Trophoblast cell (in vitro differentiated cells and primary cell): ENCODE data around the gene NFATC2.

Source experiments
- DNase-seq, 2 donors: peaks; one replicate each; pipeline ENCODE4 v3.0.0-alpha.2; 2016
- H2AFZ ChIP-seq: 2 replicates; pipeline ENCODE4 v1.6.1; 2013; ENCODE audit warnings: low read length, moderate library complexity, mild to moderate bottlenecking; ENCODE audit not compliant: insufficient read depth, poor library complexity
- H2AK5ac ChIP-seq: 2 replicates; pipeline ENCODE4 v1.6.1; 2013; ENCODE audit warnings: mild to moderate bottlenecking, low read length
- H2BK120ac ChIP-seq: 2 replicates; pipeline ENCODE4 v1.6.1; 2013; ENCODE audit warnings: low read length, mild to moderate bottlenecking, moderate library complexity; ENCODE audit not compliant: insufficient read depth, poor library complexity
- H2BK12ac ChIP-seq: 2 replicates; pipeline ENCODE4 v1.6.1; 2013; ENCODE audit warnings: mild to moderate bottlenecking, low read length, moderate library complexity
- H2BK5ac ChIP-seq: 2 replicates; pipeline ENCODE4 v1.6.1; 2013; ENCODE audit warnings: low read length, low read depth, moderate library complexity, mild to moderate bottlenecking; ENCODE audit not compliant: poor library complexity
- H3K14ac ChIP-seq: 2 replicates; pipeline ENCODE4 v1.6.1; 2013; ENCODE audit warnings: mild to moderate bottlenecking, low read length
- H3K18ac ChIP-seq: 2 replicates; pipeline ENCODE4 v1.6.1; 2013; ENCODE audit warnings: mild to moderate bottlenecking, low read length
- H3K23ac ChIP-seq: 2 replicates; pipeline ENCODE4 v1.6.1; 2013; ENCODE audit warnings: low read length
- H3K27ac ChIP-seq: 2 replicates; pipeline ENCODE4 v1.5.1; 2013; ENCODE audit warnings: low read depth, mild to moderate bottlenecking, inconsistent platforms, low read length, moderate library complexity
- H3K27me3 ChIP-seq: 2 replicates; pipeline ENCODE4 v1.6.1; 2013; ENCODE audit warnings: inconsistent platforms, mild to moderate bottlenecking, low read length, moderate library complexity; ENCODE audit not compliant: insufficient read depth
- H3K36me3 ChIP-seq, 2 experiments: 1 replicate in 1 of 2; 2 replicates in 1 of 2; pipeline ENCODE4 v1.6.1; 2013; ENCODE audit warnings: low read length in 2 of 2, mild to moderate bottlenecking in 2 of 2, moderate library complexity in 1 of 2; ENCODE audit not compliant: insufficient read depth in 2 of 2, control insufficient read depth in 1 of 2
- H3K4ac ChIP-seq: 2 replicates; pipeline ENCODE4 v1.6.1; 2013; ENCODE audit warnings: low read depth, mild to moderate bottlenecking, low read length, moderate library complexity
- H3K4me1 ChIP-seq, 2 experiments: 1 replicate in 1 of 2; 2 replicates in 1 of 2; pipeline ENCODE4 v1.6.1; 2013; ENCODE audit warnings: low read length in 2 of 2, mild to moderate bottlenecking in 2 of 2, moderate library complexity in 1 of 2; ENCODE audit not compliant: insufficient read depth in 2 of 2, control insufficient read depth in 1 of 2
- H3K4me2 ChIP-seq: 2 replicates; pipeline ENCODE4 v1.6.1; 2013; ENCODE audit warnings: inconsistent platforms, mild to moderate bottlenecking, low read length, moderate library complexity
- H3K4me3 ChIP-seq: 2 replicates; pipeline ENCODE4 v1.5.1; 2013; ENCODE audit warnings: mild to moderate bottlenecking, low read depth, low read length, inconsistent platforms
- H3K79me1 ChIP-seq: one replicate; pipeline ENCODE4 v1.6.1; 2013; ENCODE audit warnings: low read length
- H3K79me2 ChIP-seq: 2 replicates; pipeline ENCODE4 v1.6.1; 2013; ENCODE audit warnings: low read length, mild to moderate bottlenecking; ENCODE audit not compliant: control insufficient read depth, insufficient read depth, poor library complexity
- H3K9ac ChIP-seq: 2 replicates; pipeline ENCODE4 v1.6.1; 2013; ENCODE audit warnings: mild to moderate bottlenecking, low read length
- H3K9me3 ChIP-seq: 2 replicates; pipeline ENCODE4 v1.6.1; 2013; ENCODE audit warnings: low read depth, mild to moderate bottlenecking, control low read depth, inconsistent platforms, low read length; ENCODE audit not compliant: insufficient read depth
- H4K12ac ChIP-seq: 2 replicates; pipeline ENCODE4 v1.6.1; 2013; ENCODE audit warnings: low read depth, mild to moderate bottlenecking, low read length, moderate library complexity
- H4K8ac ChIP-seq: 2 replicates; pipeline ENCODE4 v1.6.1; 2013; ENCODE audit warnings: low read depth, mild to moderate bottlenecking, low read length, moderate library complexity
- H4K91ac ChIP-seq: one replicate; pipeline ENCODE4 v1.6.1; 2013; ENCODE audit warnings: low read depth, mild to moderate bottlenecking, low read length, moderate library complexity
- WGBS: extraction: QIAGEN DNeasy Blood & Tissue Kit; methylation state at CpG from one replicate; pipeline ENCODE4 v1.1.7; 2013; ENCODE audit warnings: missing lambda C conversion rate; ENCODE audit not compliant: insufficient read length, insufficient coverage; ENCODE audit errors: extremely low coverage; 5-methylcytosine and 5-hydroxymethylcytosine counted together

NFATC2 gene

GRCh38 chr20:51529758-51530157, 12.8 kb downstream of the NFATC2 start:
- no peaks in the 10 kb centered on the region for H3K36me3 ChIP-seq
- no peaks in the 10 kb centered on the region for H3K79me2 ChIP-seq
- H3K4ac ChIP-seq, result no peak overlapping the region
- peaks cover 7 to 21% of the 10 kb centered on the region in 2 experiments for H3K4me1 ChIP-seq
- H2BK120ac ChIP-seq, result no peak overlapping the region
- DNase-seq, result no peak
- H3K4me3 ChIP-seq, result no peak overlapping the region
- no peak overlapping the region for H2BK5ac ChIP-seq
- H3K9me3 ChIP-seq, result no peaks in the 10 kb centered on the region
- no peak overlapping the region for H4K12ac ChIP-seq
- H2AFZ ChIP-seq, result no peak overlapping the region
- H4K8ac ChIP-seq, result no peak overlapping the region
- H4K91ac ChIP-seq, result no peak overlapping the region
- no peak overlapping the region for H3K9ac ChIP-seq
- no peak overlapping the region for H3K18ac ChIP-seq
- H3K27me3 ChIP-seq, result no peaks in the 10 kb centered on the region
- no peak overlapping the region for H3K14ac ChIP-seq
- H2BK12ac ChIP-seq, result no peak overlapping the region
- H3K4me2 ChIP-seq, result no peak overlapping the region
- H2AK5ac ChIP-seq, result no peak overlapping the region
- peaks cover 3% of the 10 kb centered on the region for H3K79me1 ChIP-seq
- no CpG with 5 or more reads among the region's 5 CpGs for WGBS
- H3K23ac ChIP-seq, result no peak overlapping the region
- no peak overlapping the region for H3K27ac ChIP-seq

- Histone ChIP-seq H2AFZ (no peak overlapping the region), H3K4me2 (no peak overlapping the region), H3K79me1 (peaks cover 3% of the 10 kb centered on the region), H3K4me3 (no peak overlapping the region), H2BK12ac (no peak overlapping the region), H2BK120ac (no peak overlapping the region), H4K91ac (no peak overlapping the region), H3K14ac (no peak overlapping the region), H2BK5ac (no peak overlapping the region), H3K9ac (no peak overlapping the region), H3K4ac (no peak overlapping the region), H3K79me2 (no peaks in the 10 kb centered on the region), H3K4me1 (peaks cover 7 to 23% of the 10 kb centered on the region in 2 experiments), H3K27me3 (no peaks in the 10 kb centered on the region), H3K18ac (no peak overlapping the region), H4K12ac (no peak overlapping the region), H4K8ac (no peak overlapping the region), H2AK5ac (no peak overlapping the region), H3K36me3 (peaks cover 0 to 2% of the 10 kb centered on the region in 2 experiments), H3K27ac (peak overlapping the region; percentile 84), H3K9me3 (no peaks in the 10 kb centered on the region), H3K23ac (no peak overlapping the region)
- no CpG with 5 or more reads among the region's 13 CpGs for WGBS
- peak; percentile 67 to 87 for DNase-seq
These were observed 13.3 kb downstream of the NFATC2 start for GRCh38 chr20:51529081-51529681.

- Histone ChIP-seq H2BK12ac (no peak overlapping the region), H3K9me3 (no peaks in the 10 kb centered on the region), H3K14ac (no peak overlapping the region), H2AFZ (no peak overlapping the region), H3K27me3 (no peaks in the 10 kb centered on the region), H2BK5ac (no peak overlapping the region), H3K79me1 (peaks cover 3% of the 10 kb centered on the region), H4K91ac (no peak overlapping the region), H3K4me1 (peaks cover 1 to 17% of the 10 kb centered on the region in 2 experiments), H3K27ac (peak overlapping the region; percentile 84), H3K79me2 (no peaks in the 10 kb centered on the region), H3K4me3 (no peak overlapping the region), H3K4ac (no peak overlapping the region), H2AK5ac (no peak overlapping the region), H4K8ac (no peak overlapping the region), H3K4me2 (no peak overlapping the region), H3K36me3 (peaks cover 5 to 6% of the 10 kb centered on the region in 2 experiments), H3K23ac (no peak overlapping the region), H4K12ac (no peak overlapping the region), H3K9ac (no peak overlapping the region), H2BK120ac (no peak overlapping the region), H3K18ac (no peak overlapping the region)
- DNase-seq, result no peak
- WGBS, result no CpG with 5 or more reads among the region's 7 CpGs
These were observed 14.1 kb downstream of the NFATC2 start for GRCh38 chr20:51528263-51529027.

DNA sequence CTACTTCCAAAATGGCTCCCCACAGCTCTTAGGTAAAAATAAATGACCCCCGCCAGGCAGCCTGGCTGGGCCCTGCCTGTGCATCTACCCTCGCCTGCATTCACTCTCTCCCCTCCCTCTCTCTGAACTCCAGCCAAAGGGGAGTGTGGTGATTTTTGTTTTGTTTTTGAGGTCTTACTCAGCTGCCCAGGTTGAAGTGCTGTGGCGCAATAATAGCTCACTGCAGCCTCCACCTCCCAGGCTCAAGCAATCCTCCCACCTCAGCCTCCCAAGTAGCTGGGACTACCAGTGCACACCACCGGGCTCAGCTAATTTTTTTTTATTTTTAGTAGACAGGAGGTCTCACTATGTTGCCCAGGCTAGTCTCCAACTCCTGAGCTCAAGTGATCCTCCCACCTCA, 15.8 kb downstream of the NFATC2 start:
- Histone ChIP-seq H3K9ac (no peak overlapping the region), H2AK5ac (no peak overlapping the region), H4K91ac (no peak overlapping the region), H3K36me3 (peaks cover 11 to 13% of the 10 kb centered on the region in 2 experiments), H2BK12ac (no peak overlapping the region), H4K8ac (no peak overlapping the region), H3K79me1 (no peaks in the 10 kb centered on the region), H3K27ac (no peak overlapping the region), H3K27me3 (no peaks in the 10 kb centered on the region), H3K4ac (no peak overlapping the region), H3K79me2 (no peaks in the 10 kb centered on the region), H3K18ac (no peak overlapping the region), H3K4me3 (no peak overlapping the region), H2BK5ac (no peak overlapping the region), H2BK120ac (no peak overlapping the region), H4K12ac (no peak overlapping the region), H3K9me3 (no peaks in the 10 kb centered on the region), H3K14ac (no peak overlapping the region), H3K4me1 (peaks cover 0 to 9% of the 10 kb centered on the region in 2 experiments), H2AFZ (no peak overlapping the region), H3K4me2 (no peak overlapping the region), H3K23ac (no peak overlapping the region)
- no peak for DNase-seq
- no CpG with 5 or more reads among the region's 4 CpGs for WGBS
